Dedifferentiated amniotic fluid mesenchymal stem cell (primary cell): ENCODE results near the gene HOXC4.
A peak's percentile ranks its signal among the peaks of the same experiment; 100 is the strongest.

Experiments
- DNase-seq: peaks from one replicate; pipeline ENCODE4 v3.0.0-alpha.2; 2016; ENCODE audit errors: extremely low spot score

The HOXC4 gene

GRCh38 chr12:54053751-54054741 lies at the start of gene HOXC4:
HOXC4 (plus strand) TSS chr12:54053835; CDS start chr12:54053923, 88 bp downstream.
- DNase-seq, result no peak

DNA sequence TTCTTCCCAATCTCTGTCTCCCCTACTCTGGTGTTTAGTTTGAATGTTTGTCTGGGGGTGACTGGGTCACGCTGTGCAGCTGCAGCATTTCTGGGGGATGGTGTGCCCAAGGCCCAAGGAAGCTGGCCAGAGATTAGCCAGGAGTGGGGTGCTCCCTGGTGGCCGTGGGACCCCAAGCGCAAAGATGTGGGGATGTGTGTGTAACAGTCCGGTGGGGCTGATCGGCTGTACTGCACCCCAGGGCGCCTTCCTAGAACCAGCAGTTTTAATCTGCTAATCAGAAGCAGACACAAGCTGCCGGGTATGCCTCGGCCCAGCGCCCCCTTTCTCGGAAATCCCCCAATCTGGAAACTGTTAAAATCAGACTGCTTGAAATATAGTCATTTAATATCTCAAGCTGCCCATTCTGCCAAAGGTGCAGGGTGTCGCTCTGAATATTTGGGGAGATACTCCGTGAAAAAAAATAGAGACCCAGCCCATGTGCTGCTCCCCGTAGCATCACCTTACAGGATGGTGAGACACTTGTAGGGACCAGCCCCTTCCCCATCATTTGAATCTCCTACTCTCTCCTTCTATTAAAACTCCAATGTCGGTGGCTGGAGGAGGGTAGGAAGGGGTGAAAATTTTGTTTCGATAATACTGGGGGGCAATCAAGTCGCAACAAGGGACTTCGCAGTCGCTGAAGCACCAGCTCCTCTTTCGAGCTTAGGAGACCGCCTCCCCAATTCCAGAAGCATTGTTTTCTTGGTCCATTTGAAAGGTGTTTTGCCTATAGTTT lies 49.4 kb upstream of the HOXC4 start:
- no peak for DNase-seq

GRCh38 chr12:54004841-54005530 lies 48.6 kb upstream of the HOXC4 start:
- no peak for DNase-seq

DNA sequence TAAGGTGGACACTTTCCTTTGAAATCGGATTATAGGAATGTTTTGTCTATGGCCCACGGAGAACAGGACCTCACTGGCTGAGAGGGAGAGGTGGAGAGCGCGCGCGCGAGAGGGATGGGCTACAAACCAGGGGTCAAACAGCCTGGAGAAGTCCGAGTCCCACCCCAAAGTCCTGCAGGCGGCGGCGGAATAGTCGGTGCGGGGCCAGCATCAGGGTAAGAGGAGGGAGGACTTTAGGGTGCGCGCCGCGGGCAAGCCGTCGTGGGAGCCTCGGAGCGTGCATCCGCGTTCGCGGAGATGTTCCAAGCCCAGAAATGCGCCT lies 48.1 kb upstream of the HOXC4 start:
- DNase-seq, result no peak

DNA sequence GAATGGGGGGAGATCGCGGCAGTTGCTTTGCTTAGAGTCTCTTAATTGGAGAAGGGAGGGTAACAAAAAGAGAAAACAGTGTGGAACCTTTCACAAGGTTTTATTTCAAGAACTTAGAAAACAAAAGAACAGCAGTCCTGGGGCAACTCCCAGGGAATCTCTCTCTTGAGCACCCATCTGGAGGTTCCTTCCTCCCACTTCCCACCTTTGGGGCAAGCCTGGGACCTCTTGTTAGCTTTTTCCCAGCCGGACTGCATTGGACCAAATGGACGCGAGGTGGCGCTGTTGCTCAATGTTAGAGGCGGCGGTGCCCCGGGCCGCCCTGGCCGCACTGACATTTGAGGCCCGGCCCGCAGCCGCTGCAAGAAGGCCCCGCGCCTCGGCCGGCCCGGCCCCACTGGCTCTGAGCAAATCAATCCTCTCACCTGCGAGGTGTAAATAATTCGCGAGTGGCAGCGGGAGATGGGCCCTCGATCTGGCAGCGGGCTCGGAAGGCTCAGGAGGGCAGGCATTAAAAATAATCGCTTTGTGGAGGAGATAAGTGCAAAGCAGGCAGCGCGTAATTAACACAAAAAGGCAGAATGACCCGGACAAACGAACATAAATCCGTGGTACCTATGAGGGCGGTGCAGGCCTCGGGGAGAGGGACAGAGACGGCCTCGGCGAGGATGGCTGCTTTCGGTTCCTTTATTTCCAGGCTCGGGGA lies 47.6 kb upstream of the HOXC4 start:
- peak; percentile 76 for DNase-seq

GRCh38 chr12:54006559-54007220 lies 46.9 kb upstream of the HOXC4 start:
- DNase-seq, result no peak

- no peak for DNase-seq
These were observed 45.9 kb upstream of the HOXC4 start for GRCh38 chr12:54007538-54008259.

GRCh38 chr12:54008260-54008552 lies 45.4 kb upstream of the HOXC4 start:
- no peak for DNase-seq

DNA sequence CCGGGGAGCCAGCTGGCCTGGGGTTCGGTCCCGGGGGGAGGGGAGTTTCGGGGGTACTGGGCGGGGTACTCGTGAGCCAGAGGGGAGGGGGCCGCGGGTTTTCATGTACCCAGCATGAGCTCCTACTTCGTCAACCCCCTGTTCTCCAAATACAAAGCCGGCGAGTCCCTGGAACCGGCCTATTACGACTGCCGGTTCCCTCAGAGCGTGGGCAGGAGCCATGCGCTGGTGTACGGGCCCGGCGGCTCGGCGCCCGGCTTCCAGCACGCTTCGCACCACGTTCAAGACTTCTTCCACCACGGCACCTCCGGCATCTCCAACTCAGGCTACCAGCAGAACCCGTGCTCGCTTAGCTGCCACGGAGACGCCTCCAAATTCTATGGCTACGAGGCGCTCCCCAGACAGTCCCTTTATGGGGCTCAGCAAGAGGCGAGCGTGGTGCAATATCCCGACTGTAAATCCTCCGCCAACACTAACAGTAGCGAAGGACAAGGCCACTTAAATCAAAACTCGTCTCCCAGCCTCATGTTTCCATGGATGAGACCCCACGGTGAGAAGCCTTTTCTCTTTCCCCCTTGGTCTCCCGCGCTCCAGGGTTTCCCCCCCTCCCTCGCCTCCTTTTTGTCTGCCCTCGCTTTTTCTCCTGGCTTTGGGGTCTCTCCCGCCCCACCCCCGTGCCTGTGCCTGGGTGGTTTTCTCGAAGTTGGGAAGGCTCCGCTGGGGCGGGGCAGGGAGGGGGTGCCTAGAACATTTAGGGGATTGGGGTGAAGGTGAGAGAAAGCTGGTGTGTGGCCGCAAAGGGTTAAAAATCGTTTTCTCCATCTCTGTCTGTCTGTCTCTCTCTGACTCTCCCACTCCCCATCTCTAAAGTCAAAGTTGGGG lies 44.2 kb upstream of the HOXC4 start:
- DNase-seq, result no peak

GRCh38 chr12:54010053-54010971 lies 43.3 kb upstream of the HOXC4 start:
- DNase-seq, result no peak

- DNase-seq, result no peak
These were observed 42.5 kb upstream of the HOXC4 start for GRCh38 chr12:54010972-54011664.

GRCh38 chr12:54011665-54012532 lies 41.7 kb upstream of the HOXC4 start:
- no peak for DNase-seq

DNA sequence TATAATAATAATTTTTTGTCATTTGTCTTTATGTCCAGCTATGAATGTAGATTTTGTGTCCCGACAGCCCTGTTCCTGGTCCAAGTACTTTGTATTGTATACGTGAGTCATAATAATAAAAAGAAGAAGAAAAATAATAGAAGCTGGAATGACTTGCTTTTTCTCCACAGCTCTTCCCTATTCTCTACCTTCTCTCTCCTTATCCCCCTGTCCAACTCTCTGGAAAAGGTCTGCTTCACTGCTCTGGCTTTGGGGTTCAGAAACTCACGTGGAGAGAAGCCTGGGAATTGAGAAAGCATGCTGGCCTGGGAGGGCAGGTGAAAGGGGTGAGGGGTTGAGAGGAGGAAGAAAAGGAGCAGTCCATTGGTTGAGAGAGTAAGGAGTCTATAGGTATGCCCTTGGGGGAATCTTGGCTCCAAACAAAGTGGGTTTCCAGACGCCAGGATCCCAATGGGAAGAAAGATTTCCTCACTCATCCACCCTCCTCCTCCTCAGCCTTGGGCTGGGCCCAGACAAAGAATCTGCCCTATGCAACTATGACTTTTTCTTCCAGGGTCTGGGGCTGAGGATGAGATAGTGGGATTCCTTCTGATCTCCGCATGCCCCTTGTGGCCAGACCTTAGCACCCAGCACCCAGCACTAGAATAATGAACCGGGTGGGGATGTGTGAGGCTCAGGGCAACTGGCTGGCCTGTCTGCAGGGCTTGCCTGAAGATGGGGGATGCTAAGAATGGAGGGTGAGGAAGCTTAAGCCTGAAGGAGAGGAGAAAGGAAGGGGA lies 40.8 kb upstream of the HOXC4 start:
- DNase-seq, result no peak

DNA sequence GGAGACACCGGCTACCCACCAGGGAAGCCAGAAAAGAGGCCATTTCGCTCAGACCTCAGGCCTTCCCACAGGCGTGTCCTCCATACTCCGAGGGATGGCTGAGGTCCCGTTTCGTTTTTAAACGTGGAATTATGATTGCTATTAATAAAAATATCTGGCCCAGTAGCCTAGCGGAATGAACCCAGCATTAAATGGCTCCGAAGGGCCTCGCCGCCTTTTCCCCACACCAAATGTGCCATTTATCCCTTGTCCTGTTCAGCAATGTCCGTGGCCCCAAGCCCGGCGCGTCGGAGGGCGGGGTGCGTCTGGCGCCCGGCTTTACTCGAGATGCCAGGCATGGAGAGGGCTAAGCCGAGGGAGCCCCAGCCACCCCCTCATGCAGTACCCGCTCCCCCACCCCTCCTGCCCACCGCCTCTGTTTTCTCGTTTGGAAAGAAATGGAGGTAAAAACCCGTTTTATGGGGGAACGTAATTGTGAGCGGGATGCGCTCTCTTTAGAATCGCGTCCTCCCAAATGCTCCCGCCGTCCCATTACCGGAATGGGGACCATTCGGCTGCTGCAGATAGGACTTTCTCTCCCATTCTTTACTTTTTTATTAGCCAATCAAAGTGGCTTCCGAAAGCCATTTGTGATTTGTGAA lies 39.1 kb upstream of the HOXC4 start:
- no peak for DNase-seq
